Measurements from ENCODE around the gene KEAP1.

Gene KEAP1

GRCh38 chr19:10442698-10443097 is 60.5 kb downstream of the KEAP1 start:
- no peak for DNase-seq

GRCh38 chr19:10439588-10439987 is 63.6 kb downstream of the KEAP1 start:
- no peak for DNase-seq

Measured in activated gamma-delta T cell treated with Interleukin-2 at 50 U/mL for 16 hours (primary cell).